DMS79 treated with DMSO at 0.1 percent for 48 hours (cell line): Measurements from ENCODE around the gene SLC34A1.
"Not testable (repeated sequence)": the region's sequence is repeated elsewhere in the genome, so short reads cannot be mapped to it uniquely, and the experiment has no call there.

Source experiments
- DNase-seq: peaks from one replicate; lab custom pipeline; 2025; lab: John Stamatoyannopoulos, UW

The SLC34A1 gene

DNA sequence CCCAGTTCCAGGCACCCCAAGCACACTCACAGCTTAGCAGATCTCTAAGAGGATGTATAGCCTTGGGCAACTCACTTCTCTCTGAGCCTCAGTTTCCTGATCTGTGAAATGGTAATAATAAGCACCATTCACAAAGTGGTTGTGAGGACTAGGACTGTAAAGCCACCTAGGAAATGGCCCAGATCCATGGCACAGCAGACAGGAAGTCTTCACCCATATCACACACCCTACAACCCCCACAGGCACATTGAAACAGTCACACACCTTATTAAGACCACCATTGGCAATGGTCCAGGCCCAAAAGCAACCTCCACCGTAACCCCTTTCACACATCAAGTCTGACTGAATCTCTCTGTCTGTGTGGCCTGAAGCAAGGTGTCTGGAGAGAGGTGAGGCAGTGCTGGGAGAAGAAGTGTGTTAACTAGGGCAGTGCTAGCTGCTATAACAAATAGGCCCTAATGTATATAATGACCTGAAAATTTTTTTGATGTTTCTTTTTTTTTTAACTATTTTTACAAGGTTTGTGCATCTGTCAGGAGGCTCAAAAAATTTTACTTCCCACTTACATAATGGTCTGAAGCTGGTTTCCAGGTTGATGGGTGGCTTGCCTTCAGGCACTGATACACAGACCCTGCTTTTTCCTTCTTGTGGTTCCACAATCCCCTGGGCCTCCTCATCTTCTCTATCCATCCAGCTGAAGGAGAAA lies 28.9 kb upstream of the SLC34A1 start:
- no peak for DNase-seq

DNA sequence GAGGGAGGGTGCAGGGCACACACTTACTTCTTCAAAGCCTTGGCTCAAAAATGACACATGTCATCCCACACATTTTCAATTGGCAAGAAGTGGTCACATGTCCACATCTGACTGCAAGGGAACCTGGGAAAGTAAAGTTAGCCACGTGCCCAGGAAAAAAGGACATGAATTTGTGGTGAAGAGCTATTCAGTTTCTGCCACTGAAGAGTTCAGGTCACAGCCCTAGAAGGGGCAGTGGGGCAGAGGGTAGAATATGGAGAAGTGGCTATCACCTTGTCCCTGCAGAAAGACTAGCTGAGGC lies 28.4 kb upstream of the SLC34A1 start:
- no peak for DNase-seq

DNA sequence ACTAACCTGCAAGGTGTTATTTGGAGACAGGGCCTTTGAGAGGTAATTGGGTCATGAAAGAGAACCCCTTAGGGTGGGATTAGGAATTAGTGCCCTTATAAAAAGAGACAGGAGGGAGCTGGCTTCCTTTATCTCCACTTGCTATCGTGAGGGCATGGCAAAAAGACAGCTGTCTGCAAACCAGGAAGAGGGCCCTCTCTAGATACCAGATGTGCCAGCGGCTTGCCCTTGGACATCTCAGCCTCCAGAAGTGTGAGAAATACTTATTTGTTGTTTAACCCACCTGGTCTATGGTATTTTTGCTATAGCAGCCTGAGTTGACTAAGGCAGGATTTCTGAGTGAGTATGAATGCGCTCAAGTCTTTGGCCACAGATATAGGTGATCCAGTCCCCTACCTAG lies 27.5 kb upstream of the SLC34A1 start:
- no peak for DNase-seq

DNA sequence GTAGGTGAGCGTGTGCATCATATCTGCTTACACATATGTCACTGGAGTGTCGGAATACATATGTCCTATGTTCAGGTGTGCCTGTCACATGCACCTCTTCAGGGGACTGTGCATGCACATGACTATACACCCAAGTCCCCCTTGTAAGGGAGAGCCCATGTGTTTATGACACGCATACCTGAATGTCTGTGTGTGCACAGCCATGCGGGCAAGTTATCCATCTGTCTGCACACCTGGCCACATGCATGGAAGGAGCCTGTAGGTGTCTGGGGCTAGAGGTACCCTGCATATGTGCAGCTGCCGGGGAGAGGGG lies 27.1 kb upstream of the SLC34A1 start:
- no peak for DNase-seq

DNA sequence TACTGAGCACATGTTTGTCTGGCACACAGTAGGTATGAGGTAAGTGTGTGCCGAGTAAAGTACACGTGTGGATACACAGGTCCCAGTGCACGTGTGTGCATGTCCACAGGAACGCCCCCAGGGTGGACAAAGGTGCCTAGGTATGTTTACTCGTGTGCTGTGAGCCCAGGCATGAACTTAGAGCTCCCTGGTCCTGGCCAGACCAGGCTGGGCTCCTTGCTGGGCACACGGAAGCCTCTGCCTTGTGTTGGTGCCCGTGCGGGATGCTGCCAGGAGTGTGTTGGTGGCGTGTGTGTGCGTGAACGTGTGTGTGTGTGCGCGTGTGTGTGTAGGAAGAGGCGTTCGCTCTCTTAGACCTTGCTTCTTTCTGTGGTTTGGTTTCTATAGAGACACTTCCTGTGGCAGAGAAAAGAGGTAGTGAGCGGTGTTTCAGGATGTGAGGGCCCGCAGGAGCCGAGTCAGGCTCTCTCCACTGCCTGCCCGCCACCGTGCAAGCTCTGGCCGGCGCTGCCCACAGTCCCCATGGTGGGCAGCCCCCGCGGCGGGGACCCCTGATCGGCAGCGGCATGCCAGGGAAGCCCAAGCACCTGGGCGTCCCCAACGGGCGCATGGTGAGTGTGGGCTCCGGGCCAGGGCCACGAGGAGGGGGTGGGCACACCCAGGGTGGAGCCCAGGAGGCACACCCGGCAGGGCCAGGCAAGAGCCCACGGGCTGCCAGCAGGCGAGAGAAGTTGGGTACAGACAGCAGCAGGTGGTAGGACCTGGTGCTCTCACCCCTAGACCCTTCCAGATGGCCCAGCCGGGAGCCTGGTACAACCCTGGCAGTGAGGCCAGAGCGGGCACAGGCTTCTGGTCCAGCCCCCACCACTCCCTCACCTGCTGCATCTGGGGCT lies 26.5 kb upstream of the SLC34A1 start, which contains the start of gene RGS14:
Gene RGS14, plus strand, starts transcription at position 466 of the 893 bp plus-strand sequence. Its CDS starts 101 bp downstream, at position 567.
- DNase-seq, result peak; percentile 29

DNA sequence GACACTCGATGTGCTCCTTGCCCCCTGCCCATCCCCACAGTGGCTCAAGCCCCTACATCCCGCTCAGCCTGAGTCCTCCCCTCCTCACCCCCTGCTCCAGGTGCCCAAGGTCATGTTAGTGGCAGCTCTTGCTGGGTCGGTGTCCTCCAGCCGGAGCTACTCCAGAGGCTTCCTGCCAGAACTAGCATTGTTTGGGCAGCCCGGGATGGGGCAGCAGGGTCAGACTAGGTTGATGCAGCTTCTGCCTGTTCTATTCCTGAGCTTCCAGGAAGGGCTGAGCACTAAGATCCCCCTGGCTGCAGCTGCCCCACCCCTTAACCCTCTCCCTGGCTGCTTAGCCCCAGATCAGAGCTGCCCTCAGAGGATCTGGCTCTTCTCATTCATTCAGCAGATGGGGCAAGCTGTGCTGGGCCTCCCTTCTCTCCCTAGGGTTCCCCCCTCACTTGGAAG lies 25.8 kb upstream of the SLC34A1 start:
- DNase-seq, result no peak

DNA sequence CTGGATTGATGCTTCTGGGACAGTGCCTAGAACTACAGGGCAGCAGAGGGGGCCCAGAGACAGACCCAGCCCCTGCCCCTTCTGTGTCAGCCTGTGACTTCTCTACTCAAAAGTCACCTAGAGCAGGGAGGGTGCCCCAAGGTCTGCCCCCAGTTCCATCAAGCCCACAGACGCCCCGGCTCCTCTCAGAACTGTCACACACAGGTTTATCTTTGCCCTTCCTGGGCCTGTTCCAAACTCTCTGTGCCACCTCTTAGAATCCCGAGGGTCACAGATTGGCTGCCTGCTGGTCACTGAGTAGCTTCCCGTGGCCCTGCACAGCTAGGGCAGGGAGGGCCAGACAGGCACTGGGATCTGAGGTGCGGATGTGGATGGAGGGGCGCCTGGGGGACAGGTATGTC lies 24.8 kb upstream of the SLC34A1 start:
- no peak for DNase-seq

DNA sequence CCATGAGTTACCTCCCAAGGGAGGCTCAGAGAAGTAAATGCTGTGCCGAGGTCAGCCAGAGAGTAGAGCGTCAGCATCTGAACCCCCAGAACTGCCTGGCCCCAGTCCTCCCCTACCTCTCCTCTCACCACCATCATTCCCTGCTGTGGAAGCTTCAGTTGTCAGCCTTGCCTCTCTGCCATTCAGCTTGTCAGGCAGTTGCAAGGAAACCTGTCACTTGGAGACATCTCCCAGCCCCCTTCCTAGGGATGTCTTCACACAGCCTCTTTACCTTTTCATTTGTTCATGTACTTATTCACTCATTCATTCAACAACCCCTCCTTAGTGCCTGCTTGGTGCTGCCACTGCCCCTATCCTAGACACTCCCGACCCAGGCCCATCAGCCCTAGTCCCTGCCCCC lies 24.4 kb upstream of the SLC34A1 start:
- DNase-seq, result no peak

DNA sequence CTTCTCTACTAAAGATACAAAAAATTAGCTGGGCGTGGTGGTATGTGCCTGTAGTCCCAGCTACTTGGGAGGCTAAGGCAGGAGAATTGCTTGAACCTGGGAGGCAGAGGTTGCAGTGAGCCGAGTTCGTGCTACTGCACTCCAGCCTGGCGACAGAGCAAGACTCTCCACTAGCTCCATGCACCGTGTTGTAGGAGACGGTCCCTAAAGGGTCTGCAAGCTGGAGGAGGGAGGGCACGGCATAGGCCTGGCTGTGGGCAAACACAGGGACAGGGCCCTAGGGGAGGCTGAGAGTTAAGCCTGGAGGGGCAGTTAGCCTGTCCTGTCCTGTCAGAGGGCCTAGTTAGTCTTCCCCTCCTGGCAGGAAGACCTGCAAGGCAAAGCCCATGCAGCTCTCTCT lies 23.5 kb upstream of the SLC34A1 start:
- DNase-seq, result not testable (repeated sequence)

DNA sequence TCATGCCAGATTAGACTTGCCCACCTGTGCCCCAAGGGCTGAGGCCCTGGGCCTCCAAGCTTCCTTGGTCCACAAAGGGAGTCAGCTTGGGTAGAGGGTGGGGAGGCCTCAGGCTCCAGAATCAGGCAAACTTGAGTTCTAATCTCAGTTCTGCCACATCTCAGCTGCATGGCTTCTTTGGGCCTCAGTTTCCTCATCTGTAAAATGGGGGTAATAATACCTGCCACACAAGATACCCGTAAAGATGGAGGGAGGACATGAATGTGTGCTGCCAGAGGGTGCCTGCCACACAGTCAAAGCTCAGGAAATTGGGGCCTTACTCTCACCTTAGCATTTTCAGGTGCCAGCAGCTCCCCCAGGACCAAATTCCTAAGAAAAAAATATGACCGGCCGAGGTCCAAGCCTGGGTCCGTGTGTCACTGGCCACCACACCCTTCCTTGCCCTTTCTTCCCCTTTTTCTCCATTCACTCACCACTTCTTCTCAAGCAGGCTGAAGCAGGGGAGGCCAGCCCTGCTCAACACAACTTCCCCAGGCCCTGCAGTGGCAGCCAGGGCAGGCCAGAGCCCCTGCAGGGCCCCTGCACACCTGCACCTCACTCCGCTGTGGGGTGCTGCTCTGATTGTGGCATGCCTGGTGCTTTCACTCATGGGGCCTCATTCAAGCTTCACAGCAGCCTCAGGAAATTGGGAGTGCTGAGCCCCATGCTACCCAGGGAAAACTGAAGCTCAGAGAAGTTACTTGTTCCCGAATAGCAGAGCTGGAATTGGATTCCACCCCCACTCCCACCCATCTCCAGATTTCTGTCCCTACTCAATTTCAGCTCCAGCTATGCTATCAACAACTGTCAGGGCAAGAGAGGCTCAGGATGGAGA lies 22.6 kb upstream of the SLC34A1 start:
- no peak for DNase-seq

DNA sequence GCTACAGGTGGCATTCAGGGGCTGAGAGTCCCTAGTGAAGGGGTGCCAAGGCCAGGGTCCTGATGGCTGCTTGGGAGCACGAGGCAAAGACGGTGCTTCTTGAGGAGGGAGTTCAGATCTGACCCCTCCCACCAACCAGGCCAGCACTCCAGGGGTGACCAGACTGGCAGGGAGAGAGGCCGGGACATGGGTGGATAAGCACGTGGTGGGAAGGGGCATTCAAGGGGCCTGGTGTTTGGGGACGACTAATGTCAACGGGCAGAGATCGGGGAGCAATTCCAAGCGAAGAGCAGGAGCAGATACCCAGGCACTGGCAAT lies 22.0 kb upstream of the SLC34A1 start:
- DNase-seq, result no peak

DNA sequence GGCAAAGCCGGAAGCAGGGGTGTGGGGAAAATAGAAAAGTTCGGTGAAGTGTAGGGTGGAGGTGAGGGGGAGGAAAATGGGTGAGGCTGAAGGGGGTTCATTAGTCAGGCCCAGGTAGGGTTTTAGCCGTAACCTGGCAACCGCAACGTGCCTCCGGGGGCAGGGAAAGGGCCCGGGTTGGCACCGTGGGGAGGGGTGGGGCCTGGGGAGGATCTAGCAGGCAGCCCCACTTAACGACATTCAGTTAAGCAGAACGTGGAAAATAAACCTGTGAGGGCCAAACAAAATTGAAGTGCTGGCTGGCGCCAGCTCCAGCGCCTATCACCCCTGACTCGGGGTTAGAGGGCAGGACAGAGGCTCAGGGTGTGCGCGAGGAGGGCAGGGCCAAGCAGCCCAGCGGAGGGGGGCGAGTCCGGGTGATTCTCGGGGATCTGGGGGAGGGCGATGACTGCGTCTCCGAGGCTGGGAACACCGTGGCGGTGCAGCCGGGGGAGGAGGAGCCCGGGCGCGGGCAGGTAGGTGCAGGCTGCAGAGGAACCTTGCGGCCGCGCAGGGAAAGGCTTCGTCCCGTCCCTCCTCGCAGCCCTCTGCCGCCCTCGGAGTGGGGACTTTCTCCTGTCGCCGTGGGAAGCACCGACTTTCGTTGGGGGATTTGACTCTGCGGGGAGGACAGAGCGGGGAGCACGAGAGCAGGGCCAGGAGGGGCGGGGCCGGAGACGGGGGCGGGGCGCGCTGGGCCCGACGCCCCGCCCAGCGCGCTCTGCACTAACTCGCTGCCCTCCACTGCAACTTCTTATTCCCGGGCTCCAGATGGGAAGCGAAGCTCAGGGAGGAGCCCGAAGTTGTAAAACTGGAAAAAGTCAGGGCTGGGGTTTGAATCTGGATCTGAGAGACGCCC lies 21.4 kb upstream of the SLC34A1 start:
- DNase-seq, result peak; percentile 52

DNA sequence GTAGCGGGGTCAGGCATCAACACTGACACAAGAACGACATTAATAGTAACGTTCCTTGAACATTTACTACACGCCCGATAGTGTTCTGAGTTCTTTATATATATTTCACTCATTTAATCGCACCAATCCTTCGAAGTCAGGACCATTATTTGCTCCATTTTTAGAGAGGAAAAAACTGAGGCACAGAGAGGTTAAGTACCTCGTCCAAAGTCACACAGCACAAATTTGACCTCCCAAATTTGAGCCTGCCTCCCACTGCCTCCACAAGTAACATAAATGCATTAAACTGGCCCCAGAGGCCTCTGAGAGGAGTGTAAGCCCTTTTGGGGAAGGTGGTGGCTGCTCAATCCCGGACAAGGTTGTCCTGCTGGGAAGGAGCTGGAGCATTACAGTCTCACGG lies 20.7 kb upstream of the SLC34A1 start:
- DNase-seq, result no peak

DNA sequence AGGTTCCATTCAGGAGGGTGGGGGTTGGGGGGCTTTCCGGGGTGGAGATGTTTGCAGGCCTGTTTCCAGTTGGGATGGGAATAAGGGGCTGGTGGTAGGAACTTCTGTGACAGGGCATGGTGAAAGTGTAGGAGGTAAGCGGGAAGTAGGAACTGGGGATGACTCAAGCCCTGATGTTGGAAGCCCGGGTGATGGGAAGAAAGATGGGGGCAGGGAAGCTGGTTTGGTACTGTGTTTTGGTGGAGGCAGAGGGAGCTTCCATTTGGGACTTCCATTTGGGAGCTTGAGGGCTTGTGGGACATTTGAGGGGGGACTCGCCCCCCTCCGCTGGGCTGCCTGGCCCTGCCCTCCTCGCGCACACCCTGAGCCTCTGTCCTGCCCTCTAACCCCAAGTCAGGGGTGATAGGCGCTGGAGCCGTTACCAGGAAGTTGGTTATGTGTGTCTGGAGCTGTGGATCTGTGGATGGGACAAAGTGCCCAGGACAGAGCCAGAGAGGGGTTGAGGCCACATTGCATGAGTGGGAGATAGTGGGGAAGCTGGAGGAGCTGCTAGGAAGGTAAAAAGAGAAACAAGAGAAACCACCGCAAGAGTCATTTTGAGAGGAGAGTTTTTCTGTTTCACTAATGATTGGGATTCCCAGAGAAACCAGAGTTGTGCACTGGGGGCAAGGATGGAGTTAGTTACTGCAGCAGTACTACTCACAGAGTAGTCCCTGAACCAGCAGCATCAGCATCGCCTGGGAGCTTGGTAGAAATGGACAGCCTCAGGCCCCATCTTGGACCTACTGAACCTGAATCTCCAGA lies 19.9 kb upstream of the SLC34A1 start:
- no peak for DNase-seq

DNA sequence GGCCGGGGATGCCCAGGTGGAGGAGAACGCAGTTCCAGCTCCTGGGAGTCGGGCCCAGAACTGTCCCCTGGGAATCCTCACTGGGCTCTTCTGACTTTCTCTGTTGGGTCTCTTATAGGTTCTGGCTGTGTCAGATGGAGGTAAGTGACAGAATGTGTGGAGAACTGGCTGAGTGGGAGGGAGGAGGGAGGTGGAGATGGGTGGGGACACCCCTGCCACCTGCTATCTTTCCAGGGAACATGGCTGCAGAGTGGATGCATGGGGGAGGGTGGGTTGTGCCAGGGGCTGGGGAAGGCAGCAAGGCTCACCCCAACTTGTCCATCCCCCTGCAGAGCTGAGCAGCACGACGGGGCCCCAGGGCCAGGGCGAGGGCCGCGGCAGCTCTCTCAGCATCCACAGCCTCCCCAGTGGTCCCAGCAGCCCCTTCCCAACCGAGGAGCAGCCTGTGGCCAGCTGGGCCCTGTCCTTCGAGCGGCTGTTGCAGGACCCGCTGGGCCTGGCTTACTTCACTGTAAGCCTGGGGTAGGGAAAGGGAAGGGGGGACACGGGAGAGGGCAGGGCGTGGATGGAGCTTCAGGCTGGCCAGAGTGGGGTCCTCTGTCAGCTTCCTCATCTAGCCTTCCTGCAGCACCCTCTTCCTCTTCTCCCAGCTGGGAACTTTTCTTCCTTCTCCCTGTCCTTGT lies 18.2 kb upstream of the SLC34A1 start:
- DNase-seq, result no peak

DNA sequence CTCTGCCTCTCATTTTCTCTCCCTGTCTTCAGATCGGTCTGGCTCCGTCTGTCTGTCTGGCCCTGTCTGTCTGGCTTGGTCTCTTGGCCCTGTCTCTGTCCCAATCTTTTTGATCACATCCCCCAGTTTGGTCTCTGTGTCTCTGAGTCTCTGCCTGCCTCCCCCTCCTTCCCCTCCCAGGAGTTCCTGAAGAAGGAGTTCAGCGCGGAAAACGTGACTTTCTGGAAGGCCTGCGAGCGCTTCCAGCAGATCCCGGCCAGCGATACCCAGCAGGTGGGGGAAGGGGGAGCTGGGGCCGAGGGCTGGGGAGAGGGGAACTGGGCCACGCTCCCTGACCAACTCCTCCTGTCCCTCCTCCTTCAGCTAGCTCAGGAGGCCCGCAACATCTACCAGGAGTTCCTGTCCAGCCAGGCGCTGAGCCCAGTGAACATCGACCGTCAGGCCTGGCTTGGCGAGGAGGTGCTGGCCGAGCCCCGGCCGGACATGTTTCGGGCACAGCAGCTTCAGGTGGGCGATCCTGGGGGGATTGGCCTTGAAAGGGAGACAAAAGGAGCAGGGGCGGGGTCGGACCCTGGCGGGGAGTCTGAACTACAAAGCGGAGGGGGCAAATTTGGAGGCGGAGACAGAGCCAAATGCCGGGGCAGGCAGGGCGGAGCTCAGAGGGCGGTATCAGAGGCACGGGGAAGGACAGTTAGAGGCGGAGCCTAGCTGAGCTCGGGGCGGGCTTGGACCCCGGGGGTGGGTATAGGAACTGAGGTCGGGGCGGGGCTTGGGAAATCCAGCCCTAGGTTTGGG lies 17.5 kb upstream of the SLC34A1 start:
- no peak for DNase-seq

DNA sequence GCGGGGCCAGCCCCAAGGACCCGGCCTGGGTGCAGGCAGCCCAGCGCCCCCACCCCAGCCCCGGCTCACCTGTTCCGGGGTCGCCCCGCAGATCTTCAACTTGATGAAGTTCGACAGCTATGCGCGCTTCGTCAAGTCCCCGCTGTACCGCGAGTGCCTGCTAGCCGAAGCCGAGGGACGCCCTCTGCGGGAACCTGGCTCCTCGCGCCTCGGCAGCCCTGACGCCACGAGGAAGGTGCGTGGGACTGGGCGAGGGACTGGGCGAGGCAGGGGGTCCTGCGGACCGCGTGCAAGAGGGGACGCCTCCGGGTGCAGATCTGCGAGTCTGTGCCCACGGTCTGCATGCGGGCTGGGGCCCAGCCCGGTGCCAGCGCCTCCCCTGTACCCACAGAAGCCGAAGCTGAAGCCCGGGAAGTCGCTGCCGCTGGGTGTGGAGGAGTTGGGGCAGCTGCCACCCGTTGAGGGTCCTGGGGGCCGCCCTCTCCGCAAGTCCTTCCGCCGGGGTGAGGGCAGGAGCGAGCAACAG lies 16.8 kb upstream of the SLC34A1 start:
- no peak for DNase-seq

DNA sequence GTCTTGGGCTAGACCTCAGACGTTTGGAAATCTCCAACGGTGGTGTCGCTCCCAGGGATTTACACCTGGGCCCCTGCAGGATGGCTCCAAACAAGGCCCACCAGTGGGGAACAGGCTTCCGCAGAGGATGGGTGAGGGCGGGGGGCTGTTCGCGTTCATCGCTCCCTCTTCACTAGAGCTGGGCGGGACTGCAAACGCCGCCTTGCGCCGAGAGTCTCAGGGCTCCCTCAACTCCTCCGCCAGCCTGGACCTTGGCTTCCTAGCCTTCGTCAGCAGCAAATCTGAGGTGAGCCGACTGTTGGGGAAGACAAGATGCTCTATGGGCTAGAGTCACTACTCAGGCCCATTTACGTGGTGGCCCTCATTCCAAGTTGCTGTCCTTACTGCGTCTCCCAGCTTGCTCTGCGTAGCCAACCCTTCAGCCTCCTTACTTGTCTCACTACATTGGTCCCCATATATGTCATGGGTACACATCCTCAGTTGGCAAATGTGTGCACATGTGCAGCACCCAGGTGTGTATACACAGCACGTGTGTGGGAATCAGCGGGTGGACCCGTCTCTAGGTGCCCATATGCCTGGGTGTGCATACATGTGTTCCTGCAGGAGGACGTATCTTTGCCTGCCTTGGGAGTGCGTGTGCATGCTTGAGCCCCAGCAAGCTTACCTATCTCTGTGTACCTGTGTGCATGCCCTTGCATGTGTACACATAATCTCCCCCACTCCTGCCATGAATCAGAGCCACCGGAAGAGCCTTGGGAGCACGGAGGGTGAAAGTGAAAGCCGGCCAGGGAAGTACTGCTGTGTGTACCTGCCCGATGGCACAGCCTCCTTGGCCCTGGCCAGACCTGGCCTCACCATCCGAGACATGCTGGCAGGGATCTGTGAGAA lies 16.0 kb upstream of the SLC34A1 start:
- no peak for DNase-seq
